Hepatic stellate cell (primary cell): ENCODE data around the gene TNS3.

Source experiments
- DNase-seq: peaks from one replicate; pipeline ENCODE4 v3.0.0; 2011; ENCODE audit warnings: low spot score

TNS3 gene

DNA sequence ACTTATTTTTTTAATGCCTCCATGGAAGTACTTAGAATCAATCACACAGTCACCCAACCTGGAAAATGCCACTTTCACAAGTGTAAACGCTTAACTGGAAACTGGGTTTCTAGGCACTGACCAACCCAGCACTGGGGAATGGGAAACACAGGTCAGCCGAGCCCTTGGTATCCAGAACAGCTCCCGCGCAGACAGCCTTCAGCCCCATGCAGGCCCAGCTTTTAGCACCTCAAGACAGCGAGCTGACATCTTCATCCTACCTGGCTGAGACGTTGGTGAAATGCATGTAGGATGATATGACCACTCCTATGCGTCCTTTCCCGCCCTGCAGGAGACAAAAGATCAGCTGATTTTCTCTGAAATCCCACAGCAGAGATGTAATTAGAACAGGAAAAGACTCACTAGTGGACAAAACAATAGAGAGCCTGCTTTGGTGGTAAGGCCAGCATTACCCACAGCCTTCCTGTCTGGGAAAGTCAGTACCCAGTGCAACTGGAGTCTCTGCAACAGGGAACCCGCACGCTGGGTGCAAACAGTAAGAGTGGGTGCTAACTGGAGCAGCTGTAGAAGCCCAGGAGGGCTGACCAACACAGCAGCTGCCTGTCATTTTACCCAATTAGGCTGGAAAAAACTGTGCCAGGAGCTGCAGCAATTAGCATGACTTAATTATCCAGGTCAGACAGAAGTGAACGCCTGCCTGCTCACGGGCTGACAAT lies 153.7 kb downstream of the TNS3 start:
- no peak for DNase-seq

DNA sequence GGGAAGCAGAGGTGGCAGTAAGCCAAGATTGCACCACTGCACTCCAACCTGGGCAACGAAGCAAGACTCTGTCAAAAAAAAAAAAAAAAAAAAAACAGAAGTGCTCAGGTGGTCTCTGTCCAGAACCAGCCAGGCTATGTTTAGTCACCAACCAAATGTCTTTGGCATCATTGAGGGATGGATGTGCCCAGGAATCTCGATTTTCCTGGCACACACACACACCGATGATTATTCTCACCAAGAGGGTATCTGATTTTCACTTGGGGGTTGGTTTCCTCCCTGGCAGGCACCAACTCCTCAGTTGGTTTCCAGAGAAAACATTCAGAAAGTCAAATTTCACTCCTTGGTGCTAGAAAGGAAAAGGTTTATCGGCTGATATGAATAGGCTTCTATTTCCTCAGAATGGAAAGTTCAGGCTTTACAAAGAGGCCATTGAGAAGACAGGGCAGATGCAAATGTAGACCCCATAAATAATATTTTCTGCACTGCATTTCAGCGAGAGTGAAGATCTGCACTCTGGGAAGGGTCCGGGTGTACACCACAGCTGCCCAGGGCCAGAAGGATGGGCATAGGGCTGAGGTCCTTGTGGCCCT lies 154.8 kb downstream of the TNS3 start:
- DNase-seq = no peak

DNA sequence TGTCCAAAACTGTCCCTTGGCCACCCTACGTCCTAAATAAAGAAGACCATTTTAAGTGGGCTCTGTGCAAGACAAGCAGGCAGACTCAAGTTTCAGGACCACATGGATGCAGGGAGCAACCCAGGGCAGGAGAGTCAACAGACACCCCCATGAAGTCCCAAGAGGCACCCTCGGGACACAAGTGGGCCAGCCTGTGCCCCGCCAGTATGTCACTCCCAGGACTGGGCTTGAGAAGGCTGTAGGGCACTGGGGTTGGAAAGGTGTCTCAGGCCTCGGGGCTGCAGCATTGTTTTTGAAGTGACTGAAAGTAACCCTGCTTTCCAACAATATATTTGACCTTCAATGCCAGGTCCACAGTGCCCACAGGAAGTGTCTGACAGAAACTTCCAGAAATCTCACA lies 157.4 kb downstream of the TNS3 start:
- DNase-seq = no peak

DNA sequence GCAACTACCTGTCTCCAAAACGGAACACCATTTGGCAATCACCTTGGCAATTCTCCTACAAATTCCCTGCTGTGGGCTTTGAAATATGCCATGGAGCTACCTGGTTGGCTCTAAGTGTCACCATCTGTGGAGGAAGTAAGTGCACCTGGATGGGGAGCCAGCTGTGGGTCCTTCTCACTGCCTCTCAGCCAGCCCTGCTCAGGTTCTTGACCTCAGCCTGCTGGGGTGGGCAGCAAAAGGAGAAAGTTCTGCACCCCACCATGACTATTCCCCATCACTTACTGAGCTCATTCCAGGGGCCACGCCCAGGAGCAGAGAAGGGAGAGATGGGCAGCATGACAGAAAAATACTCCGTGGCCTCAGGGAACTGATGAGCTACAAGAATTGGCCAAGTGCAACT lies 158.7 kb downstream of the TNS3 start:
- DNase-seq = no peak

DNA sequence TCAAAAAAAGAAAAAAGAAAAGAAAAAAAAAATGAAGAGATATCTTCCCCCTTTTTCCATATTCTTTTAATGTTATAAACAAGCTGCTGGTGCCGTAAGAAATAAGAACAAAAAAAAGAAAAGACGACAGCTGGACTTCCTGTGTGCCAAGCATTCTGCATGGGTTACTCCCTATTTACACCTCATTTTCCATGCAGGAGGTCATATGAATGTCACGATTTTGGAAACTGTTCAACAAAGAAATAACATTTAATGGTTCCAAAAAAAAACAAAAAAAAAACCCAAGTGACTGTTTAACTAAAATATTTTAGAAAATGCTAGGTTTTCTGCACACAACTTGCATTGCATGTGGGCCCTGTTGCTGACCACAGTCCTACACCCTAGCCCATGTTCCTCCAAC lies 159.3 kb downstream of the TNS3 start:
- DNase-seq = no peak

DNA sequence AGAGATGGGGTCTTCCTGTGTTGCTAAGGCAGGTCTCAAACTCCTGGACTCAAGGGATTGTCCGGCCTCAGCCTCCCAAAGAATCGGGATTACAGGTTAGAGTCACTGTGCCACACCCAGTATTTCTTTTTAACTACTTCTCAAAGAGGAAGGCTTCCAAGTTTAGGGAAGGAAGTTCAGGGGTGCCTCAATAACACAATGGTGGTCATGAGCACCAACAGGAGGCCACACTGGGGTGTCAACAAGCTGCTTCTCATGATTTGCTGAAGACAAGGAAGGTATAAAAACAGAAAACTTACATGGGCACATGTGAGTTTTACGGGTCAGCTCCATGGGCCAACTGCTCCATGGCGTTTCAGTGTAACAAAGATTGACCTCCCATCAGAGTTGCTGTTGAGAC lies 160.5 kb downstream of the TNS3 start:
- no peak for DNase-seq

DNA sequence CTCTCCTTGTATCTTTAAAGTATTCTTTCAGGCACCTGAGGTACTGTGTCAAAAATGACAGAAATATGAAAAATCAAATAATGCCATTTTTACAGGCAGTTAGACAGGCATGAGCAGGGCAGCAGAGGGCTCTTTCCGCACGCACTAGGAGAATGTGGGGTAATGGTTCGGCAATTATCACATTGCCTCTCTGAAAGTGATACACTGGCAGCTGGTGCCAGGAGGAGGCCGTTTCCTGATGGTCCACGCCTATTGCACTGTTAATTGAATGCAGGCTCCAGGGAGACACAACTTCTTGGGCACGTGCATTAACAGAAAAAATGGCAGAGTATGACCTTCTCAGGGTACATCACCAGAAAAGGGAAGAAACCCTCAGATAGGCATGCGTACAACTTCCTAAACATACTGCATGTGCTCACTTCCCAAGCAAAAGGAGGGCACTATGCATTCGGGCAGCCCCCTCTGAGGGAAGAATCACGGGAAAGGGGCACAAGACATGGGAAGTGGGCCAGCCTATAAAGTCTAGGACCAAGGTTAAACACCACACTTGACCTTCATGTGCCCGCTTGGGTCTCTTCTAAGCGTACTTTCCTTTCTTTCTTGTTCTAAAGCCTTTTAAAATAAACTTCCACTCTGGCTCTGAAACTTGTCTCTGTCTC lies 161.7 kb downstream of the TNS3 start:
- DNase-seq = no peak

DNA sequence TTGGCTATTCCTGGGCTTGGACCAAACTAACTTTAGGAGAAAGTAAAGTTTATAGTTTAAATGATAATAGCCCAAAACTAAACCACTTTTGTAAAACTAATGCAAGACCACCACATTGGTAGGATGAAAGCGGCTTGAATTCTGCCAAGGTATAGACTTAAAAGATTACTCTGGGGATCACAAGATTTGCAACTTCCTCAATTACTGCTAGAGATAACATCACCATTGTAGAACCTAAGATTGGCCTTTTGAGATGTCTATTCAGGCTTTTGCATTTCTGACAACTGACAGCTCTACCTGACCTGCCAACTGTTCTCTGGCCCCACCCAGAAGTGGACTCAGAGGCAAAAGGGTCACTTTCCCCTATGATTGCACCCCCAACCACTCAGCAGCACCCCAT lies 162.4 kb downstream of the TNS3 start:
- no peak for DNase-seq

DNA sequence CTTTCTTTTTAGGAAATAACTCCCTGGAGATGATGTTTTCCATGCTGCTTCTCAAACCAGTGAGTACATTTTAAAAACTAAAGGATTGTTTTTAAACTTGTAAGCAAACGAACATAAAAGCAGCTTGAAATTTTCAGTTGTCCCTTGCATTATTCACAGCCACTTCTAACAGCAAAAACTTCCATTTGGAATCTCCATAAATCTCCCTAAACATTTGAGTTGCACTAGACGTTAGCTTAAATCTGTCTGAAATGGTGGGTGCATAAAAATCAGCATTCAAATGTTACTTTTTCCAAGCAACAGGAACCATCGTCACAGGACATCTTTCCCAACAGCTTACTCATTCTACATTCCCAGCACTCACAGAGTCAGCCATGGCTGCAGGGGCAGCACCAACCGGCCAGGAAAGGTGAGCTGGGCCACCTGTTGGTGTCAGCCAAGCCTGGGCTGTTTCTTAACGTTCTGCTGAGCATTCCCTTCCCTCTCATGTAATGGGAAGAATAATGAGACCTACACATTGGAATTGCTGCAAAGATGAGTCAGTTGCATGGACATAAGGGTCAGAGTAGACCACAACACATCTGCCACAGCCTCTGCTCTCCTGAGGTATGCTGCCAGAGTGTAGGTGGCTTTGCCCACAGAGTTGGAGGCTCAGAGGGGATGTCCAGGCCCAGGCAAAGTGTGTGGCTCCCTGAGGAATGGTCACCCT lies 163.2 kb downstream of the TNS3 start:
- peak; percentile 44 for DNase-seq

DNA sequence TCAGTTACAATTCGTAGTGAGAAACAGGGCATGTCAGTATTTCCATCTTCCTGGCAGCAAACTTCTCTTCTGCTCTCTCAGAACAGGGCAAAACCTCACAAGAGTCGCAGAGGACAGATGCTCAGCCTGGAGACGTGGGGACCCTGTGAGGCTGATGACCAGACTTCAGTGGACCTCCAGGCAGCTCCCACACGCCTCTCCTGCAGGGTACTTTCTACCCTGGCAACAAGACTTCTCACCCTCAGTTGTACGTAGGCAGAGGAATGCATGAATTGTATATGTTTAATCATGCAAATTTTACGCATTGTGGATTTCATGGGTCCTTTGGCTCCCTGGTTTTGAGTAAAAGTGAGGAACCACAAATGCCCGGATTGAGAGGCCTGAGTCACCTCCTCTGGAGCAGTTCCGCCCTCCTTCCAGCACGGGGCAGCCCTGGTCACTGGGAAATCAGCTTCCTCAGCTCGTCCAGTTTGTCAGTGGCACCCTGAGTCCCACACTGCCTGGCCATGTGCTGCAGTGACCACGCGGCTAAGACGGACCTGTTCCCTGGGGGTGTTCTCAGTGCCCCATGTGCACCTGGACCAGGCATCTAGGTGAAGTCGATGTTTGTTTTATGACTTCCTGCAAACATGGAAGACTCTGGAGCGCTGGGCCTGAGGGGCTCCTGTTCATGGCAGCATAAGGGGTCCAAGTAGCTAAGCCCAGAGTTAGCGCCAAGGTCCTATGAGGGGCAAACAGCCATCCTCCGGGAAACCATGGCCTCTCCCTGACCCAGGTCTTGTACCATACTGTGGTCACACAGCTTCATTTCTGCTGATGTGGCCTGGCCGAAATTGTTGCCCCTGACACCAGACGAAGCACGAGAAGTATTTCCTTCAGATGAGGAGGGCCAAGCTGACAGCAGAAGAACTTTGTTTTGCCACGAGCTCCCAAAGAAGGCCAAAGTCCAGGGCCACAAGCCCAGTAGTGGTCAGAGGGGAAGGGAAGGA lies 165.1 kb downstream of the TNS3 start:
- no peak for DNase-seq

DNA sequence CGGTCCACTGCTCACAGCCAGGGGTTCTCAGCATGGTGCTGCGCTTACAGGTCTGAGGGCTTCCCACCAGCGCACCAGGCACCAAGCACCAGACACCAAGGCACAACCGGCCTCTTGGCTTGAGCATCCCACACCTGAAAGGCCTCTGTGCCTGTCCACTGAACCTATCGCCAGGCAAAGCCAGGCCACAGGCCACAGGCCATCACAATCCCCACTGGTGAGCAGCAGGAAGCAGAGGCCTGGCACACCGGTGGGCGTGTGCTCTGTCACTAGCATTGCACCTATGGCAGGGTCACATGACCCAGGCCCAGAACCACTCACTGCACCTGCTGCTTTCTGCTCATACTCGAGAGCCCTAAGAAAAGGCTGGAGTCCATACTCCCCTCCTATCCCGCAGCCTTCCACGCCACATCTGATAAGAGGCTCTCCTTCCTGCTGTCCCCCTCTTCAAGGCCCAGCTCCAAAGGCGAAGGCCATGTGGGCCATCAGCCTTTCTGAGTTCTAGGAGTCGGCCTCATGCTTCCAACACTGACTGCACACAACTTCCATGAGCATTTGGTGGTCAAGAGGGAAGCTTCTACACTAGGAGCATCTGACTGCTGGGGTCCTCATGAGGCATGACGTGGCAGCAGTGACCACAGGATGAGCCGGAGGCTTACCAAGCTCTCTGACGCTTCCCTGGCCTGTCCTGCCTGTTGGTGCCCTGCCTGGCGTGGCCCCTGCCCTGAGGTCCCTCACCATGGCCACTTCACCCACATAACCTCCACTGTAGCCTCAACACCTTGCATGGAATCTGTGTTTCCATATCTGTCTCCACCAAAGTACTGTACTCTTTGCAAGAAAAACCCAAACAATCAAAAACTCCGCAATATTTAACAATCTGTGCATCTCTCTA lies 166.3 kb downstream of the TNS3 start:
- DNase-seq = no peak

DNA sequence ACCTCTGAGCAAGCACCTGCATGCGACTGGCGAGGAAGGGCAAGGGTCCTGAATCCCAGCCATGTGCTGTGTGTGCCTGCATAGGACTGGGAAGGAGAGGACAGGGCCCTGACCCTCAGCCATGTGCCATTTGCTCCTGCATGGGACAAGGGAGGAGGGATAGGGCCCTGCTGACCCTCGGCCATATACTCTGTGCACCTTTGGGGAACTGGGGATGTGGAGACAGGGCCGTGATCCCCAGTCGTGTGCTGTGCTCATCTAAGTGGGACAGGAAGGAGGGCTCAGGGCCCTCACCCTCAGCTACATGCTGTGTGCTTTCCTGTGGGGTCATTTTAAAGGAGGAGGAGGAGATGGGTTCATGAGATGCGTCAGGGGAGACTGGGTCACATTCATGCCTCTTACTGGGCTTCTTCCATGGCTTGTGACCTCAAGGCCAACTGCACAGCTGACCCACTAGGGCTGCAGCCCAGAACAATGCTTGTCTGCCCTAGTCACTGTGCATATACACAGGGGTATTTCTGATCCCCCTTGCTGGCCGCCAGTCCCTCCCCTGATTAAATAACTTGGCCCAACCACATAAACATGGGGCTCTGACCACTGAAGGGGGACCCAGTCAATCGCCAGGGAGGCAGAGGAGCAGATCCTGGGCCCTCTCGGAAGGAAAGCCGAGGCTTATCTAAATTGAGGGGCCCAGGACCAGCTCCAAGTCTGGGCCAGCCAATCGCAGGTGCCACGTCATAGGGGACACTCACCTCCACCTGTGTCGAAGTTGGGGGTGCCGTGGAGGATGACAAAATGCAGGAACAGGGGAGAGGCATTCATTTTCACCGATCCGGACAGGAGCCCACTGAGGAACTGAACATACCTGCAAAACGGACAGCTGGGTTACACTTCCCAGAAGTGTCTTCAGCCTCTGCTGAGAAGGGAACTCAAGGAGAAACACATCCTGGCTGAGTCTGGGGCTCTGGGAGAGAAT lies 167.3 kb downstream of the TNS3 start:
- no peak for DNase-seq

DNA sequence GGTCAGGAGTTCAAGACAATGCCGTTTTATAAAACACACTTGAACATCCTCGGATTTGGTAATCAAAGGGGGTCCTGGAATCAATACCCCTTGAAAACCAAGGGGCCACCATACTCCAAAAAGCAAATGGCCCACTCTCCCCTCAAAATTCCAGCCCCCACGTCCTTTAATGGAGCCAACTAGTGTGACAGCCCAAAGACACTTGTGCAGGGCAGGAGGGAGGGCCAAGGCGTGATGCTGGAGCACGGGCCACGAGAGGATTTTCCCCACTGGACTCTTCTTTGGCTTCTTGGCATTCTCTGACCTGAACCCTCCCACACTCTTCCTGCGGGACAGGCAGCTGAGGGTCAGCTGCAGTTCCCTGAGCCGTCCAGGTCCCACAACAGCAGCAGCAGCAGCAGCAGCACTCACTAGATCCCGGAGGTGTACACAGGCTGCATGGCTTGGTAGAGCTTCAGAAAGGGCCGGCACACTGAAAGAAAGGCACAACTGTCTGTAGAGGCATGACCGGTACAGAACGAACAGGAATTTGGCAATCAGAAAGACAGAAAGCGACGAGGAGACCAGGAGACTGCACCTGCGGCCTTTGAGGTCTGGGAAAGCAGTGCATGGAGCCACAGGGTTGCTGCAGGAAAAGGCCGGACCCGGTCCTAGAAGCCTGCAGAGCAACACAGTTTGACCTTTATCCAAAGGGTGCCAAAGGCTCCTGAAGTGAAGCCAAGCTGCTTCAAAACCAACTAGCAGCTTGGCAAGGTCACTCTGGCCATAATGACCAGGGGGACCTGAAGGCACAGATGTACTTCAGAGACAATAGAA lies 168.2 kb downstream of the TNS3 start:
- DNase-seq = no peak

DNA sequence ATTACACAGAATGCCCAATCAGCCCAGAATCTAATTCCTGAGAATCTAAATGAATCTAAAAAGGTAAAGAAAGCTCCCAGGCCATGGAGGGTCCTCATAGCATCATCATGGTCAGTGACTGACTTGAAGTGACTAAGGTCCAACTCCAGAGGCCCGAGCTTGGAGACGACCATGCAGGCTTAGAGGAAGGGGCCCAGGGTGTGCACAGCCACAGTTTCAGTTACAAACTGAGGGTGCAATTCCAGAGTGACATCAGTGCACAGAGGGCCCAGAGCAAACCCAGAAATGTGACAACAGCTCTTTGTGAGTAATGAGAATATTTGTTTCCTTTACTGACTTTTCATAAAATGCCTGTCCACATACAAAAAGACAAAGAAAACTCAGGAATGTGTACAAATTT lies 170.0 kb downstream of the TNS3 start:
- DNase-seq = no peak

DNA sequence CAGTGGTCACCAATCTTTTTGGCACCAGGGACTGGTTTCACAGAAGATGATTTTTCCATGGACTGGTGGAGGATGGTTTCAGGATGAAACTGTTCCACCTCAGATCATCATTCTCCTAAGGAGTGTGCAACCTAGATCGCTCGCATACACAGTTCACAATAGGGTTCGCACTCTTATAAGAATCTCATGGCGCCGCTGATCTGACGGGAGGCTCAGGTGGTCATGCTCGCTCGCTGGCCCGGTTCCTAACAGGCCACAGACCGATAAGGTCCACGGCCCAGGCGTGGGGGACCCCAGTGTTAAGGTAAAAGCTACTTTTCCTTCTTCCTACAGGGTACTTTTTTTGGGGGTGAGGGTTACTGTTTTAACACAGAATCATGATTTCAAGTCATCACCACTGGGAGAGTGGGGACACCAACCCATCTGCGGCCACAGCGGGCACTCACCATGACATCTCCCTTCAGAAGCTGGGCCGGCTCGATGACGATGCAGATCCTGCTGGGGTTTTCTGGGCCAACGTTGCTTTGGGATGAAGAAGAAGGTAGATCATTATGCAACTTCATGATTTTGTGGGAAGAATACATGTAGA lies 170.5 kb downstream of the TNS3 start:
- no peak for DNase-seq

DNA sequence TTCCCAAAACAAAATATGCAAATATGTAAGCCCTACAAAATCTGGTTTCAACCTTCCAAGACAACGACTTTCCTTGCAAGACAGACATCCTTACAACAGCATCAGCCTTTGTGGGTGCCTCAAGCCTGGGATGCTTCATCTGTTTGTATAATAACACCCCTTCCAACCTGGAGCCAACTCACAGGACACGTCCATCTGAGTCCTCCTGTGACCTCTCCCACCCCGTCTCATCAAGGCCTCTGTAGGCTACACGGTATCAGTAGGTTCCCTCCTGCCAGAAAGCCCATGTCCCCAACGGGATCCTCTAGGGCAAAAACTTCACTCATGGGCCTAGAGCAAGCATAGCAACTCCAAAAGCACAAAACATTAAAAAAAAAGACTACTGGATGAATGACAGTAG lies 173.2 kb downstream of the TNS3 start:
- DNase-seq = no peak

DNA sequence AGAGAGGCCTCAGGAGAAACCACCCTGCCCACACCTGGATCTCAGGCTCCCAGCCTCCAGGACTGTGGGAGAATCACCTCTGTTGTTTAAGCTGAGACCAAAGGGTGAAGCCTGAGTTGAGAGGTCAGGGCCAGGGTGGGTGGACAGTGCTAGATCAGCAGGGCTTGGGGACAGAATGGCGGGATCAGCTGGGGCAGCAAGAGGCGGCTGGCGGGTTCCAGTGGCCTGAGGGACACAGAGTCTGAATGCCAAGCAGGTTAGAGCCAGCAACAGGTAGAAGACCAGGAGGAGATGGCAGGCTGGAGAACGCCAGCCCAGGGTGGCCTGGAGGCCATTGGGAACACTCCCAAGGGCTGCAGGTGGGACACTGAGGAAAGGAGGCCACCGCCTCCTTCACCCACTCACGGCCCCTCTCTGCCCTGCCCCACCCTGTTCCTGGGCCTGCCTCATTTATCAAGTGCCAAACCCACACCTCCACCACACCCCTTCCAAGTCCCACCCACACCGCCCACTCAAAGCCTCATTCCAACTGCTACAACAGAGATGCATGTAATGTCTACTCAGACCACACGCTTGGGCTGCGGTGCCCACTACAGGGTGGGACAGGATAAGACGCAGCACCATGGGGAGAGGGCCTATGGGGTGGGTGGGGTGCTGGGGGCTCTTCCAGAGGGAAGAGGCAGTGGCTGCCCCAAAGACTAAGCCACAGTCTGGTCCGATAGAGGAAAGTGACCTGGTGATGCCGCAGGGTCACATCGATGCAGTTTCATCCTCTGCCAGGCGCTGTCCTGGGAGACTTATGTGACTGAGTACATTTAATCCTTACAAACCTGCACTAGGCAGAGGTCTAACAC lies 173.9 kb downstream of the TNS3 start:
- no peak for DNase-seq
